Karpas-422 (cell line): ENCODE data around the gene BCLAF3. TPM values are rescaled to one million over a fixed set of nuclear protein-coding genes. Genes with fewer than 3 reads are reported as not detected.

Source experiments
- DNase-seq: peaks from one replicate; pipeline ENCODE4 v3.0.0-alpha.2; 2015
- H2AFZ ChIP-seq: fragments of 200-600 bp; sonication (generic); 2 replicates; pipeline ENCODE4 v1.6.1; 2014; ENCODE audit warnings: antibody characterized with exemption, low read length, mixed read lengths
- H3K27ac ChIP-seq: fragments of 200-600 bp; sonication (generic); 2 replicates; pipeline ENCODE4 v1.5.1; 2014; ENCODE audit warnings: mild to moderate bottlenecking, low read length, moderate library complexity
- H3K27me3 ChIP-seq: fragments of 200-600 bp; sonication (generic); 2 replicates; pipeline ENCODE4 v1.6.1; 2014; ENCODE audit warnings: low read length, mixed read lengths
- H3K36me3 ChIP-seq: fragments of 200-600 bp; sonication (generic); 2 replicates; pipeline ENCODE4 v1.6.1; 2014; ENCODE audit warnings: low read length, mixed read lengths; ENCODE audit not compliant: insufficient read depth
- H3K4me1 ChIP-seq: fragments of 200-600 bp; sonication (generic); 2 replicates; pipeline ENCODE4 v1.6.1; 2014; ENCODE audit warnings: mild to moderate bottlenecking, low read length, mixed read lengths
- H3K4me2 ChIP-seq: fragments of 200-600 bp; sonication (generic); 2 replicates; pipeline ENCODE4 v1.6.1; 2014; ENCODE audit warnings: low read length, low read depth, mild to moderate bottlenecking; ENCODE audit not compliant: poor library complexity, severe bottlenecking
- H3K4me3 ChIP-seq: fragments of 200-600 bp; sonication (generic); 2 replicates; pipeline ENCODE4 v1.5.1; 2014; ENCODE audit warnings: mild to moderate bottlenecking, antibody characterized with exemption, low read length, mixed read lengths
- H3K79me2 ChIP-seq: fragments of 200-600 bp; sonication (generic); 2 replicates; pipeline ENCODE4 v1.6.1; 2014; ENCODE audit warnings: mild to moderate bottlenecking, low read length, mixed read lengths
- H3K9ac ChIP-seq: fragments of 200-600 bp; sonication (generic); 2 replicates; pipeline ENCODE4 v1.6.0; 2014; ENCODE audit warnings: low read length
- H3K9me2 ChIP-seq: fragments of 200-600 bp; sonication (generic), shearing (Covaris generic); replicated peaks from 2 replicates; pipeline ENCODE4 v1.6.0; 2014; ENCODE audit warnings: mild to moderate bottlenecking, low read length, moderate library complexity; ENCODE audit not compliant: insufficient read depth
- H3K9me3 ChIP-seq: fragments of 300-700, 200-600 bp; sonication (generic); 2 replicates; pipeline ENCODE4 v1.6.1; 2014; ENCODE audit warnings: low read length, mixed read lengths
- H4K20me1 ChIP-seq: fragments of 200-600 bp; sonication (generic); 2 replicates; pipeline ENCODE4 v1.6.1; 2014; ENCODE audit warnings: mild to moderate bottlenecking, antibody characterized with exemption, low read length, low read depth; ENCODE audit not compliant: insufficient read depth
- total RNA-seq: library from RNA; depleted of rRNA; stranded (reverse); fragments of >200 nt; shearing (Covaris generic); gene quantifications from 2 replicates; pipeline ENCODE4 v1.2.3, GENCODE V29; 2014; ENCODE audit warnings: low replicate concordance

The BCLAF3 gene
- total RNA-seq, 1 experiment from 2014 or later: 16.8 TPM

DNA sequence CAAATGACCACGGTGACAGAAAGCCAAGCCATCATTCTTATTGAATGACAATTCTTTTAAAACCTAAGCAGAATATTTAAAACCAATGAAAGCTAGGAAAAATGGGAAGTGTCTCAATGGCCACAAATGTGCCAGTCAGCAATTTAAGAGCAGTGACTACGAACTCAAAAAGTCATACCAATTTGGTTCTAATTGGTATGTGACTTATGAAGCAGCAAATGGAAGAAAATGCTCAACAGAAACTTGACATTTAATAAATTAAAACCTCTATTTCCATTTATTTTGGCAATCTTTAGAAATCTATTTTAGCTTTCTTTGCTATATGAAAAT, 25.7 kb upstream of the BCLAF3 start:
- Histone ChIP-seq H3K9me2 (no peaks in the 10 kb centered on the region), H3K9ac (no peak overlapping the region), H3K36me3 (no peaks in the 10 kb centered on the region), H3K27me3 (no peaks in the 10 kb centered on the region), H3K4me1 (no peaks in the 10 kb centered on the region), H3K27ac (no peak overlapping the region), H3K79me2 (no peaks in the 10 kb centered on the region), H3K4me2 (no peak overlapping the region), H2AFZ (no peak overlapping the region), H3K9me3 (no peaks in the 10 kb centered on the region), H3K4me3 (no peak overlapping the region), H4K20me1 (no peaks in the 10 kb centered on the region)
- DNase-seq: no peak

DNA sequence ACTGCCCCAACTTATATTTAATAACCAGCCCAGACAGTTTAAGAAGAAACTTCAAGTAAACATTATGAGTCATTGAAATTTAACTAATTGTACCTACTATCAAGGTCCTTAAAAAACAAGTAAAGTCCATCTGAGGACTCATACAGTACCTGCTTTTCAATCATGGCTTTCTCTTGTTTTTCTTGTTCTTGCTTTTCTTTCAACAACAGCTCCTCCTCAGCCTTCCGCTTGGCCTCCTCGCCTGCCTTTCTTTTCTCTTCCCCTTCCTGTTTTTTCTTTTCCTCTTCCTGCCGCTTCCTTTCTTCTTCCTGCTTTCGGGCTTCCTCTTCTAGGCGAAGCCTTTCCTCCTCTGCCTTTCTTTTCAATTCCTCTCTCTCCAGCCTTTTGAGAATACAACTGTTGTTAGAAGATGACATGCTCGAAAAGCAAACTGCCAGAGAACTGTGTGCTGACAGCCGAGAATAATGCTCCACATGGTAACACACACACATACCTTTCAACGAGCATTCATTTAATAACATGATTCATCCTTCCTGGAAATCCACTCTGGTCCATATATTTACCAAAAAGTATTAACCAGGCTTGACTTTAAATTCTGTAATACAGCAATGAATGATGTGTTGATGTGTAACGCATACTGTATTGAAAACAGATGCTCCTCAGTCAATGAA, 25.2 kb upstream of the BCLAF3 start:
- H3K27ac ChIP-seq: no peak overlapping the region
- H4K20me1 ChIP-seq: no peaks in the 10 kb centered on the region
- H3K9ac ChIP-seq: no peak overlapping the region
- DNase-seq: peak; percentile 9
- no peaks in the 10 kb centered on the region for H3K36me3 ChIP-seq
- H3K4me2 ChIP-seq: no peak overlapping the region
- no peaks in the 10 kb centered on the region for H3K9me2 ChIP-seq
- H3K79me2 ChIP-seq: no peaks in the 10 kb centered on the region
- H3K27me3 ChIP-seq: no peaks in the 10 kb centered on the region
- H3K4me1 ChIP-seq: no peaks in the 10 kb centered on the region
- no peak overlapping the region for H3K4me3 ChIP-seq
- H3K9me3 ChIP-seq: no peaks in the 10 kb centered on the region
- no peak overlapping the region for H2AFZ ChIP-seq

DNA sequence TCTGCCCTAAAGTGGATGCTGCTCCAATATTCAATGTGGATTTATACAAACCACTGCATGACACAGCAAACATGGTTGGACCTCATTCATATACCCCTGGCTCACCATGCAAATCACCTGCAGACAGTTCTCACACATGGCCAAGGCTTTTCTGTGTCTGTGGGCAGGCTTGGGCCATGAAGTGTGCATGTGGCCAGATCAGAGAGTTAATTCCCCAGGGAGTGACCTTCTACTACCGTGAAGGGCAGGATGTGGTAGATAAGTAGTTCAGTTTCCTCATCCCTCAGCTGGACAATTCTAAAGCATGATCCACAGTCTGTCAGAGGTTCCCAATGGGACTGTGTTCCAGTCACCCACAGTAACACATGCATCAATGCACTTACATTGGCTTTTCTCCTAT, 24.6 kb upstream of the BCLAF3 start:
- Histone ChIP-seq H3K27ac (no peak overlapping the region), H3K4me3 (no peak overlapping the region), H3K9ac (no peak overlapping the region), H3K36me3 (no peaks in the 10 kb centered on the region), H3K9me2 (no peaks in the 10 kb centered on the region), H3K4me1 (no peaks in the 10 kb centered on the region), H3K79me2 (no peaks in the 10 kb centered on the region), H3K4me2 (no peak overlapping the region), H4K20me1 (no peaks in the 10 kb centered on the region), H3K9me3 (no peaks in the 10 kb centered on the region), H2AFZ (no peak overlapping the region), H3K27me3 (no peaks in the 10 kb centered on the region)
- DNase-seq: peak; percentile 54

DNA sequence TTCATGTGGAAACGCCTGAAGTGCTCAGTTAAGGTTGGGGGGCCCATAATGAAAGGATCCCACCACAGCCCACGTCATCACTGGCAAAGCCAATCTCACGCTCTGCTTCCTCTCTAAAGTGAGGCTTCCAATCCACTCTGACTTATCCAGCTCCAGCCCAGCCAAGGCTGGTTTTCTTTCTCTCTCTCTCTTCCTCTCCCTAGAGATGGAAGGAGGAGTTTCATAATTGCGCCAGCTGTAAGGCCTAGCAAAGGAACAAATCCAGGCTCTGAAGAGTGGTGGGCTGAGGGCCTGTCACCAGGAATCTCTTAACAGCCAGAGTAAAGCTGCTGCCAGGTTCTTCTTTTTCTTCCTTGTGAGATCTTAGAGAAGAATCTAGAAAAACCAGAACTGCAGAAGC, 20.7 kb upstream of the BCLAF3 start:
- Histone ChIP-seq H3K4me3 (no peak overlapping the region), H3K9me3 (no peaks in the 10 kb centered on the region), H3K9me2 (no peaks in the 10 kb centered on the region), H2AFZ (no peak overlapping the region), H3K36me3 (no peaks in the 10 kb centered on the region), H3K27ac (no peak overlapping the region), H4K20me1 (no peaks in the 10 kb centered on the region), H3K4me2 (no peak overlapping the region), H3K9ac (no peak overlapping the region), H3K27me3 (no peaks in the 10 kb centered on the region), H3K79me2 (no peaks in the 10 kb centered on the region), H3K4me1 (no peaks in the 10 kb centered on the region)
- no peak for DNase-seq

DNA sequence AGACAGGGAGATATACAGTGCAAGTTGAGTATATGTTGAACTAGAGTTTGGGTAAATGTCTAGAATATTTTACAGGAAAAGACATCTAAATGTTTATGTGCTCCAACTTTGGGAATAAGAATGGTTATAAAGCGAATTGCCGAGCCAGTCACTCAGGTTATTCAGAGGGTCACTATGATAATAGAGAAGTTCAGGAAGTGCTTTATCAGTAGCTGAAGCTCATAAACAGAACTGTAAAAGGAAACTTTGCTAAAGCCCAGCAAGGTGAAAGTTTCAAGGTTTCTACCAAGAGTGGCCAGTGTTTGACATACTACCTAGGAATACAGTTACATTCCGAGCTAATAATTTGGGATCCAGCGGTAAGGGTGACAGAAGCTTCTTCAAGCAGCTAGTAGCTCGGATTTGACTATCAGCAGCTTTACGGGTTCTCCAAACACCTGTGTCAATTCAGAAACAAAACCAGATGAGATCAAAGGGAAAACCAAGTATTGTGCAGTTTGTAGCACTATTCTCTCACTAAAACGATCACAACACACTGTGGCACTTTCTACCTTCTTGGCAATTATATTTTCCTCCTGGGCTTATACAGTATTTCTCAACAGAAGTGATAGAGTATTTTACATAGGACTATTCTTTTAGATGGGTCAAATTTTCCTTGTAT, 17.2 kb upstream of the BCLAF3 start:
- Histone ChIP-seq H3K4me1 (no peaks in the 10 kb centered on the region), H3K27ac (no peak overlapping the region), H4K20me1 (no peaks in the 10 kb centered on the region), H2AFZ (no peak overlapping the region), H3K36me3 (no peaks in the 10 kb centered on the region), H3K9me3 (no peaks in the 10 kb centered on the region), H3K9me2 (no peaks in the 10 kb centered on the region), H3K4me2 (no peak overlapping the region), H3K4me3 (no peak overlapping the region), H3K79me2 (no peaks in the 10 kb centered on the region), H3K9ac (no peak overlapping the region), H3K27me3 (no peaks in the 10 kb centered on the region)
- DNase-seq: no peak

DNA sequence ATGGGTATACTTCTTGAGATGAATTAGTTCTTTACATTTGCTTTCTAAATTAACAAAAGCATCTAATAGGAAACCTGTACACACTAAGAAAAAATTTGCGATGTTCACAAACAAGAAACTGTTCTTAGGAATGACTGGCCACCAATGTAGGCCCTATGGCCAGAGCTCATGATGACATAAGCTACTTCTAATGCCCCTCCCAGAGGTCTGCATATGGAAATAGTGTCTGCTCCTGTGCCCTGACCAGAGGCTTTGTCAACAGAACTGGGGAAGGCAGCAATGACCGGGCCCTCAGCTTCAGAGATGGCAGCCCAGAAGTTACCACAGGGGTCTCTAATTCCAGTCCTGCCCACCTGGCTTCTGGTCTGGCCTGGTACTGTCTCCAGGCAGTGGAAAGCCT, 15.0 kb upstream of the BCLAF3 start:
- Histone ChIP-seq H4K20me1 (no peaks in the 10 kb centered on the region), H3K9me2 (no peaks in the 10 kb centered on the region), H3K36me3 (no peaks in the 10 kb centered on the region), H3K9me3 (no peaks in the 10 kb centered on the region), H3K4me2 (no peak overlapping the region), H3K79me2 (no peaks in the 10 kb centered on the region), H3K27me3 (no peaks in the 10 kb centered on the region), H3K4me3 (no peak overlapping the region), H3K9ac (no peak overlapping the region), H3K4me1 (no peaks in the 10 kb centered on the region), H2AFZ (no peak overlapping the region), H3K27ac (no peak overlapping the region)
- no peak for DNase-seq

DNA sequence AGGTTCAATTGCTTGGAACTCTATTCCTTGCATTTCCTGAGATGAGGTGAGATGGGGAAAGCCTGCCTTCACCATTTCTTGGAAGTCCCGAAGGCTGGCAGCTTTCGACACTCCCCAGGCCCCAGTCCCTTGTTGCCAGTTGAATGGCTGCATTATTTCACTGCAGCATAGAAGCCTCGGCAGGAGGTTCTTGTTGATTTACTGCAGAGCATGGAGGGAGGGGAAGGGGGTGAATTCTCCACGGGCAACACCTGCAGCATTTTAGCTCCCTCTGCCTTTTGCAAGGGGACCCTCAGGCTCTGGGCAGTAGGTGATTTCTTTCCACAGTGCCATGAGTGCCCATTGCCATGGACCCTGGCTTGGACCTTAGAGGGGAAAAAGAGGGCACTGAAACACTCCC, 10.7 kb upstream of the BCLAF3 start:
- Histone ChIP-seq H3K9me3 (no peaks in the 10 kb centered on the region), H3K9me2 (no peaks in the 10 kb centered on the region), H3K4me3 (no peak overlapping the region), H3K27me3 (no peaks in the 10 kb centered on the region), H3K4me2 (no peak overlapping the region), H3K9ac (no peak overlapping the region), H3K27ac (no peak overlapping the region), H3K36me3 (no peaks in the 10 kb centered on the region), H4K20me1 (no peaks in the 10 kb centered on the region), H3K79me2 (no peaks in the 10 kb centered on the region), H2AFZ (no peak overlapping the region), H3K4me1 (peaks cover 7% of the 10 kb centered on the region)
- DNase-seq: peak; percentile 10

DNA sequence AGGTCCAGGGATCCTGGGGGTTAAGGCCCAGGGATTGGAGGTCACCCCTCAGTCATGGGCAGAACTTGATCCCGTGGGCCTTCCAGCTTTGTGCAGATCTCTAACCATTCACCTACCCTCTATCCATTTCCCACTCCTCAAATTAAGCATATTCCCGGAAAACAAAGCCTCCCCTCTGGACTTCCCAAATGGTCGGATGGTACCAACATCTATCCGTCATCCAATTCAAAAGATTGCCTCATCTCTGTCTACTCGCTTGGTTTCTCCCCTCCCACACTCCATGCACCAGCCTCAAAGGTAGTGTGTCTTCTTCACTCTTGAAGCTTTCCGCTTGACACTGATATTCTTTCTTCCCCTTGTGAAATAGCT, 473 bp upstream of the BCLAF3 start:
- peak overlapping the region; percentile 75; the same call in 1 of the 2 replicates for H2AFZ ChIP-seq
- no peak overlapping the region for H3K27ac ChIP-seq
- peak overlapping the region; percentile 67 for H3K4me3 ChIP-seq
- peak overlapping the region; percentile 67 for H3K9ac ChIP-seq
- peaks cover 29% of the 10 kb centered on the region for H3K4me1 ChIP-seq
- peaks cover 41% of the 10 kb centered on the region for H3K79me2 ChIP-seq
- H3K4me2 ChIP-seq: peak overlapping the region; percentile 89
- peak; percentile 43 for DNase-seq
- H4K20me1 ChIP-seq: no peaks in the 10 kb centered on the region
- H3K27me3 ChIP-seq: no peaks in the 10 kb centered on the region
- no peaks in the 10 kb centered on the region for H3K36me3 ChIP-seq
- no peaks in the 10 kb centered on the region for H3K9me2 ChIP-seq
- no peaks in the 10 kb centered on the region for H3K9me3 ChIP-seq
